Neural cell (in vitro differentiated cells): ENCODE results near the gene CACNA2D2. TPM values are rescaled to one million over a fixed set of nuclear protein-coding genes. Genes with fewer than 3 reads are reported as not detected.

ENCODE experiments used
- H2AFZ ChIP-seq: fragments of 200-600, 300-800 bp; sonication (generic), shearing (Covaris generic); 2 replicates; pipeline ENCODE4 v1.6.0; 2014; ENCODE audit warnings: low read depth, mild to moderate bottlenecking, antibody characterized with exemption, low read length, moderate library complexity
- H3F3A ChIP-seq: fragments of 200-600 bp; shearing (Covaris generic); 2 replicates; pipeline ENCODE4 v1.6.1; 2016; ENCODE audit warnings: mild to moderate bottlenecking, moderate library complexity, mixed read lengths, antibody characterized with exemption, low read length; ENCODE audit not compliant: insufficient read depth, poor library complexity, severe bottlenecking
- H3K27ac ChIP-seq: fragments of 200-600, 300-800 bp; sonication (generic), shearing (Covaris generic); 2 replicates; pipeline ENCODE4 v1.5.1; 2014; ENCODE audit warnings: mild to moderate bottlenecking, low read length, moderate library complexity
- H3K27me3 ChIP-seq: fragments of 300-800, 200-600 bp; sonication (generic), shearing (Covaris generic); 2 replicates; pipeline ENCODE4 v1.6.0; 2014; ENCODE audit warnings: mild to moderate bottlenecking, low read depth, low read length, moderate library complexity; ENCODE audit not compliant: insufficient read depth
- H3K36me3 ChIP-seq: fragments of 300-800, 200-600 bp; sonication (generic), shearing (Covaris generic); 2 replicates; pipeline ENCODE4 v1.5.1; 2014; ENCODE audit warnings: mild to moderate bottlenecking, antibody characterized with exemption, low read length, moderate library complexity; ENCODE audit not compliant: insufficient read depth
- H3K4me2 ChIP-seq: fragments of 300-800, 200-600 bp; sonication (generic), shearing (Covaris generic); 2 replicates; pipeline ENCODE4 v1.6.0; 2014; ENCODE audit warnings: mild to moderate bottlenecking, low read length
- H3K4me3 ChIP-seq: fragments of 300-800, 200-600 bp; sonication (generic), shearing (Covaris generic); 2 replicates; pipeline ENCODE4 v1.5.1; 2014; ENCODE audit warnings: mild to moderate bottlenecking, low read length, moderate library complexity
- H3K79me2 ChIP-seq: fragments of 200-600 bp; shearing (Covaris generic); replicated peaks from 2 replicates; pipeline ENCODE4 v1.6.0; 2014; ENCODE audit warnings: mild to moderate bottlenecking, low read length, moderate library complexity; ENCODE audit not compliant: insufficient read depth
- H3K9ac ChIP-seq: fragments of 300-800, 200-600 bp; sonication (generic), shearing (Covaris generic); 2 replicates; pipeline ENCODE4 v1.6.1; 2016; ENCODE audit warnings: mild to moderate bottlenecking, low read length, mixed read lengths
- H3K9me2 ChIP-seq: fragments of 200-600 bp; shearing (Covaris generic); 2 replicates; pipeline ENCODE4 v1.6.1; 2016; ENCODE audit warnings: mild to moderate bottlenecking, low read length, mixed read lengths; ENCODE audit not compliant: insufficient read depth
- H3K9me3 ChIP-seq: fragments of 200-600, 300-800 bp; sonication (generic), shearing (Covaris generic); 2 replicates; pipeline ENCODE4 v1.6.1; 2016; ENCODE audit warnings: mild to moderate bottlenecking, mixed run types, low read length, moderate library complexity, mixed read lengths
- H4K20me1 ChIP-seq: fragments of 200-600 bp; shearing (Covaris generic); 2 replicates; pipeline ENCODE4 v1.6.1; 2016; ENCODE audit warnings: mild to moderate bottlenecking, mixed run types; ENCODE audit not compliant: insufficient read depth
- CTCF ChIP-seq: fragments of 450-650 bp; IDR thresholded peaks from 2 replicates; pipeline ENCODE4 v1.5.1; 2014; ENCODE audit warnings: antibody characterized with exemption, mild to moderate bottlenecking, moderate library complexity; ENCODE audit not compliant: poor library complexity, severe bottlenecking
- EP300 ChIP-seq: fragments of 450-650 bp; conservative IDR thresholded peaks from 2 replicates; pipeline ENCODE4 v1.6.1; 2014; ENCODE audit warnings: antibody characterized with exemption, mild to moderate bottlenecking, moderate library complexity; ENCODE audit not compliant: poor library complexity, severe bottlenecking
- EZH2 ChIP-seq: fragments of 200-600, 300-800 bp; shearing (Covaris generic), sonication (generic); IDR thresholded peaks from 2 replicates; pipeline ENCODE4 v1.6.1; 2014; ENCODE audit warnings: antibody characterized with exemption, low read length, borderline replicate concordance, mild to moderate bottlenecking; ENCODE audit not compliant: insufficient read depth, poor library complexity, severe bottlenecking
- MXI1 ChIP-seq: fragments of 450-650 bp; conservative IDR thresholded peaks from 2 replicates; pipeline ENCODE4 v1.6.1; 2014; ENCODE audit warnings: antibody characterized with exemption, mild to moderate bottlenecking; ENCODE audit not compliant: poor library complexity, severe bottlenecking
- POLR2AphosphoS5 ChIP-seq: IDR thresholded peaks from 2 replicates; pipeline ENCODE4 v1.6.1; 2012
- RAD21 ChIP-seq: fragments of 450-650 bp; conservative IDR thresholded peaks from 2 replicates; pipeline ENCODE4 v1.6.1; 2014; ENCODE audit warnings: antibody characterized with exemption, mild to moderate bottlenecking, moderate library complexity
- REST ChIP-seq: IDR thresholded peaks from 2 replicates; pipeline ENCODE4 v1.6.1; 2012; ENCODE audit warnings: borderline replicate concordance
- SMC3 ChIP-seq: fragments of 450-650 bp; conservative IDR thresholded peaks from 2 replicates; pipeline ENCODE4 v1.6.1; 2014; ENCODE audit warnings: antibody characterized with exemption, mild to moderate bottlenecking, moderate library complexity; ENCODE audit not compliant: poor library complexity
- TAF1 ChIP-seq: IDR thresholded peaks from 2 replicates; pipeline ENCODE4 v1.6.1; 2012; ENCODE audit warnings: low read depth
- polyA plus RNA-seq: library from polyadenylated mRNA; depleted of rRNA; stranded (reverse); fragments of >200 nt; gene quantifications from 2 replicates; pipeline ENCODE4 v1.2.3, GENCODE V29; 2014

The CACNA2D2 gene
- polyA plus RNA-seq, 1 donor from 2014 or later, result 7.8 TPM

GRCh38 chr3:50518436-50518835, 15.0 kb upstream of the CACNA2D2 start:
- Histone ChIP-seq H3K79me2 (no peaks in the 10 kb centered on the region), H2AFZ (no peak overlapping the region), H3F3A (peaks cover 8% of the 10 kb centered on the region), H3K9me2 (no peaks in the 10 kb centered on the region), H3K27me3 (no peaks in the 10 kb centered on the region), H3K36me3 (no peaks in the 10 kb centered on the region), H3K9me3 (no peaks in the 10 kb centered on the region), H3K27ac (no peak overlapping the region), H3K4me2 (no peak overlapping the region), H4K20me1 (no peaks in the 10 kb centered on the region), H3K4me3 (no peak overlapping the region), H3K9ac (no peak overlapping the region)
- TF ChIP-seq TAF1 (no peak), EP300 (no peak), SMC3 (no peak)

- no peak overlapping the region for H2AFZ ChIP-seq
- H3K9ac ChIP-seq, result no peak overlapping the region
- H3K36me3 ChIP-seq, result no peaks in the 10 kb centered on the region
- peaks cover 8% of the 10 kb centered on the region for H3F3A ChIP-seq
- H3K9me3 ChIP-seq, result no peaks in the 10 kb centered on the region
- no peaks in the 10 kb centered on the region for H3K27me3 ChIP-seq
- no peaks in the 10 kb centered on the region for H3K9me2 ChIP-seq
- H4K20me1 ChIP-seq, result no peaks in the 10 kb centered on the region
- no peak overlapping the region for H3K4me3 ChIP-seq
- no peak overlapping the region for H3K4me2 ChIP-seq
- no peak for TF ChIP-seq REST
- no peak for TF ChIP-seq TAF1
- TF ChIP-seq SMC3, result no peak
- no peak for TF ChIP-seq CTCF
- TF ChIP-seq POLR2AphosphoS5, result no peak
- no peak for TF ChIP-seq EP300
- TF ChIP-seq MXI1, result no peak
- TF ChIP-seq EZH2, result no peak
- TF ChIP-seq RAD21, result no peak
- H3K27ac ChIP-seq, result no peak overlapping the region
- no peaks in the 10 kb centered on the region for H3K79me2 ChIP-seq
Measured at GRCh38 chr3:50517721-50518206, 14.3 kb upstream of the CACNA2D2 start.

- H3K4me2 ChIP-seq, result peak overlapping the region; percentile 43
- no peaks in the 10 kb centered on the region for H3K79me2 ChIP-seq
- no peak overlapping the region for H2AFZ ChIP-seq
- H3K36me3 ChIP-seq, result no peaks in the 10 kb centered on the region
- H3K9me3 ChIP-seq, result no peaks in the 10 kb centered on the region
- peak overlapping the region; percentile 52 for H3K4me3 ChIP-seq
- H4K20me1 ChIP-seq, result no peaks in the 10 kb centered on the region
- peak overlapping the region; percentile 62 for H3K27ac ChIP-seq
- H3K9ac ChIP-seq, result peak overlapping the region; percentile 43
- peaks cover 8% of the 10 kb centered on the region for H3F3A ChIP-seq
- H3K9me2 ChIP-seq, result no peaks in the 10 kb centered on the region
- TF ChIP-seq EZH2 (no peak), SMC3 (no peak), EP300 (no peak), CTCF (no peak), REST (no peak), MXI1 (no peak), TAF1 (no peak)
- no peaks in the 10 kb centered on the region for H3K27me3 ChIP-seq
Measured at GRCh38 chr3:50516440-50516871, 13.0 kb upstream of the CACNA2D2 start.
